Loucy (cell line): ENCODE data around the gene ORC3.

Source experiments
- H2AFZ ChIP-seq: fragments of 200-600 bp; sonication (generic); 2 replicates; pipeline ENCODE4 v1.6.0; 2016; ENCODE audit warnings: antibody characterized with exemption, mild to moderate bottlenecking, low read length, moderate library complexity
- H3F3A ChIP-seq: fragments of 200-600 bp; 2 replicates; pipeline ENCODE4 v1.6.0; 2016; ENCODE audit warnings: antibody characterized with exemption, low read depth, mild to moderate bottlenecking
- H3K27me3 ChIP-seq: fragments of 200-600 bp; sonication (generic); 2 replicates; pipeline ENCODE4 v1.6.1; 2014; ENCODE audit warnings: low read length, mild to moderate bottlenecking; ENCODE audit not compliant: insufficient read depth, poor library complexity, severe bottlenecking
- H3K36me3 ChIP-seq: fragments of 200-600 bp; sonication (generic); 2 replicates; pipeline ENCODE4 v1.6.1; 2016; ENCODE audit warnings: low read length; ENCODE audit not compliant: insufficient read depth
- H3K4me1 ChIP-seq: fragments of 200-600 bp; sonication (generic); 2 replicates; pipeline ENCODE4 v1.5.1; 2014; ENCODE audit warnings: low read length, mild to moderate bottlenecking; ENCODE audit not compliant: insufficient read depth, poor library complexity, severe bottlenecking
- H3K4me2 ChIP-seq: fragments of 200-600 bp; sonication (generic); 2 replicates; pipeline ENCODE4 v1.6.0; 2014; ENCODE audit warnings: antibody characterized with exemption, low read length, low read depth, mild to moderate bottlenecking; ENCODE audit not compliant: poor library complexity, severe bottlenecking
- H3K4me3 ChIP-seq: fragments of 200-600 bp; sonication (generic); 2 replicates; pipeline ENCODE4 v1.5.1; 2014; ENCODE audit warnings: low read length, mild to moderate bottlenecking, mixed read lengths; ENCODE audit not compliant: poor library complexity, severe bottlenecking
- H3K79me2 ChIP-seq: fragments of 200-600 bp; sonication (generic); 2 replicates; pipeline ENCODE4 v1.6.1; 2014; ENCODE audit warnings: low read length; ENCODE audit not compliant: insufficient read depth
- H3K9ac ChIP-seq: fragments of 200-600 bp; sonication (generic); 2 replicates; pipeline ENCODE4 v1.6.0; 2014; ENCODE audit warnings: mild to moderate bottlenecking, low read depth, low read length, moderate library complexity; ENCODE audit not compliant: poor library complexity, severe bottlenecking
- H3K9me2 ChIP-seq: fragments of 200-600 bp; sonication (generic); replicated peaks from 2 replicates; pipeline ENCODE4 v1.6.1; 2016; ENCODE audit warnings: low read depth, low read length, mixed read lengths
- H3K9me3 ChIP-seq: fragments of 200-600 bp; sonication (generic); 2 replicates; pipeline ENCODE4 v1.6.1; 2014; ENCODE audit warnings: mild to moderate bottlenecking, antibody characterized with exemption, low read length, low read depth; ENCODE audit not compliant: insufficient read depth
- H4K20me1 ChIP-seq: fragments of 200-600 bp; sonication (generic); 2 replicates; pipeline ENCODE4 v1.6.0; 2014; ENCODE audit warnings: antibody characterized with exemption, low read length, mild to moderate bottlenecking; ENCODE audit not compliant: insufficient read depth, poor library complexity, severe bottlenecking
- EZH2phosphoT487 ChIP-seq: fragments of 200-600 bp; IDR thresholded peaks from 2 replicates; pipeline ENCODE4 v1.6.1; 2018; ENCODE audit warnings: antibody characterized with exemption, mild to moderate bottlenecking, moderate library complexity, borderline replicate concordance
- TF ChIP-seq, protein P1 (sequence below): fragments of 200-600 bp; sonication (generic); conservative IDR thresholded peaks from 2 replicates; pipeline ENCODE4 v1.5.1; 2014; ENCODE audit warnings: mild to moderate bottlenecking, antibody characterized with exemption, low read length

Gene ORC3

GRCh38 chr6:87669051-87669450 is 79.1 kb downstream of the ORC3 start:
- Histone ChIP-seq H3K36me3 (peaks cover 26% of the 10 kb centered on the region; the same call in 1 of the 2 replicates), H3K27me3 (no peaks in the 10 kb centered on the region), H3F3A (no peaks in the 10 kb centered on the region; the same call in 1 of the 2 replicates), H4K20me1 (no peaks in the 10 kb centered on the region), H3K79me2 (no peaks in the 10 kb centered on the region), H3K9ac (no peak overlapping the region), H3K9me3 (no peaks in the 10 kb centered on the region), H3K4me3 (no peak overlapping the region), H2AFZ (no peak overlapping the region), H3K9me2 (no peaks in the 10 kb centered on the region), H3K4me2 (no peak overlapping the region), H3K4me1 (no peaks in the 10 kb centered on the region)
- TF ChIP-seq, protein P1, sequence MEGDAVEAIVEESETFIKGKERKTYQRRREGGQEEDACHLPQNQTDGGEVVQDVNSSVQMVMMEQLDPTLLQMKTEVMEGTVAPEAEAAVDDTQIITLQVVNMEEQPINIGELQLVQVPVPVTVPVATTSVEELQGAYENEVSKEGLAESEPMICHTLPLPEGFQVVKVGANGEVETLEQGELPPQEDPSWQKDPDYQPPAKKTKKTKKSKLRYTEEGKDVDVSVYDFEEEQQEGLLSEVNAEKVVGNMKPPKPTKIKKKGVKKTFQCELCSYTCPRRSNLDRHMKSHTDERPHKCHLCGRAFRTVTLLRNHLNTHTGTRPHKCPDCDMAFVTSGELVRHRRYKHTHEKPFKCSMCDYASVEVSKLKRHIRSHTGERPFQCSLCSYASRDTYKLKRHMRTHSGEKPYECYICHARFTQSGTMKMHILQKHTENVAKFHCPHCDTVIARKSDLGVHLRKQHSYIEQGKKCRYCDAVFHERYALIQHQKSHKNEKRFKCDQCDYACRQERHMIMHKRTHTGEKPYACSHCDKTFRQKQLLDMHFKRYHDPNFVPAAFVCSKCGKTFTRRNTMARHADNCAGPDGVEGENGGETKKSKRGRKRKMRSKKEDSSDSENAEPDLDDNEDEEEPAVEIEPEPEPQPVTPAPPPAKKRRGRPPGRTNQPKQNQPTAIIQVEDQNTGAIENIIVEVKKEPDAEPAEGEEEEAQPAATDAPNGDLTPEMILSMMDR = no peak
- no peak for TF ChIP-seq EZH2phosphoT487

- H3K9me3 ChIP-seq = no peaks in the 10 kb centered on the region
- no peak overlapping the region for H2AFZ ChIP-seq
- H4K20me1 ChIP-seq = no peaks in the 10 kb centered on the region
- no peaks in the 10 kb centered on the region for H3K27me3 ChIP-seq
- H3K4me3 ChIP-seq = no peak overlapping the region
- no peaks in the 10 kb centered on the region for H3K79me2 ChIP-seq
- H3K4me2 ChIP-seq = no peak overlapping the region
- TF ChIP-seq, protein P1 = no peak
- no peaks in the 10 kb centered on the region for H3K9me2 ChIP-seq
- H3F3A ChIP-seq = no peaks in the 10 kb centered on the region; the same call in 1 of the 2 replicates
- peaks cover 36% of the 10 kb centered on the region for H3K36me3 ChIP-seq
- no peaks in the 10 kb centered on the region for H3K4me1 ChIP-seq
- H3K9ac ChIP-seq = no peak overlapping the region
Measured at GRCh38 chr6:87670707-87671106, 80.8 kb downstream of the ORC3 start.

- Histone ChIP-seq H3K9me3 (no peaks in the 10 kb centered on the region), H3K9me2 (no peaks in the 10 kb centered on the region), H3K4me1 (no peaks in the 10 kb centered on the region), H3K9ac (no peak overlapping the region), H2AFZ (no peak overlapping the region), H3K4me2 (no peak overlapping the region), H3K36me3 (peaks cover 39% of the 10 kb centered on the region), H3F3A (no peaks in the 10 kb centered on the region; the same call in 1 of the 2 replicates), H3K4me3 (no peak overlapping the region), H3K27me3 (no peaks in the 10 kb centered on the region), H4K20me1 (no peaks in the 10 kb centered on the region), H3K79me2 (no peaks in the 10 kb centered on the region)
- TF ChIP-seq, protein P1 = no peak
- no peak for TF ChIP-seq EZH2phosphoT487
Measured at GRCh38 chr6:87671555-87672029, 81.7 kb downstream of the ORC3 start.
